IPS-18c (cell line): Measurements from ENCODE around the gene WDPCP.
A peak's percentile ranks its signal among the peaks of the same experiment; 100 is the strongest.
"Not testable (repeated sequence)": the region's sequence is repeated elsewhere in the genome, so short reads cannot be mapped to it uniquely, and the experiment has no call there.

ENCODE experiments used
- H3K4me3 ChIP-seq: 2 replicates; pipeline ENCODE4 v1.7.0; 2013; ENCODE audit warnings: low read depth, mild to moderate bottlenecking, low read length, moderate library complexity; ENCODE audit not compliant: insufficient read depth
- H3K9me3 ChIP-seq: one replicate; pipeline ENCODE4 v1.6.1; 2013; ENCODE audit warnings: mild to moderate bottlenecking, low read length, moderate library complexity; ENCODE audit not compliant: control insufficient read depth, insufficient read depth

The WDPCP gene

DNA sequence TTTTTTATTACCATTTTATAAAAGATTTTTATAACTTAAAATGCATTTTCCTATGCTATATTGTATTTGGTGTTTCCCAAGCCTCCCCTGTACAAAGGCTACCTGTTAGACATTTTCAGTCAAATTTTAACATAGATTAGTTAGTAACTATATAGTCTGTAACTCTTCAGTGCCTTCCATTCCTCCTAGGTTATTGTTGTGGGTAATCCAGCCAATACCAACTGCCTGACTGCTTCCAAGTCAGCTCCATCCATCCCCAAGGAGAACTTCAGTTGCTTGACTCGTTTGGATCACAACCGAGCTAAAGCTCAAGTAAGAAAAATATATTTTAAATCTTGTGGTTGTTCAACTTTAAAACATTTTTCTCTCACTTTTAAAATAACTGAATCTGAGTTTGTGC is 10.7 kb upstream of the WDPCP start:
- Histone ChIP-seq H3K4me3 (no peak overlapping the region), H3K9me3 (peaks cover 2% of the 10 kb centered on the region)

DNA sequence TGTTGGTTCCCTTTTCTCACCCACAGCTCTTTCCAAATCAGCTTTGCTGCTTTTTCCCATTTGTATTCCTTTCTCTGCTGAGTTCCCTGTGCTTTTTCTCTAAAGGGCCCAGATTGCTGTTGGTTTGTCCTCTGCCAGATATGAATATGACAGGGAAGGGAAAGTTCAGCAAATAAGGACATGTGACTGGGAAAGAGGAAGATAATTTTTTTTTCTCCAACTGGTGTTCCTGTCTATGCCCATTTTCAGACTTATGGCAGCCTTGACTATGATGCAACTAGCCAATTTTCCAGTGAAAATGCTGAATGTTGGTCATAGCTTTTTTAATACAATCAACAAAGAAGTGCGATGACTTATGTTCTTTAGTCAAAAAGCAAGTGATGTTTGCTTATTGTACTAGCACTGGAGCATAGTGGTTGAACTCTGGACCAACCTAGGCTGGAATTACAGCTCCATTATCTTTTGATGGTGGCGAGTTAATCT is 8.2 kb upstream of the WDPCP start:
- Histone ChIP-seq H3K4me3 (no peak overlapping the region), H3K9me3 (no peaks in the 10 kb centered on the region)

DNA sequence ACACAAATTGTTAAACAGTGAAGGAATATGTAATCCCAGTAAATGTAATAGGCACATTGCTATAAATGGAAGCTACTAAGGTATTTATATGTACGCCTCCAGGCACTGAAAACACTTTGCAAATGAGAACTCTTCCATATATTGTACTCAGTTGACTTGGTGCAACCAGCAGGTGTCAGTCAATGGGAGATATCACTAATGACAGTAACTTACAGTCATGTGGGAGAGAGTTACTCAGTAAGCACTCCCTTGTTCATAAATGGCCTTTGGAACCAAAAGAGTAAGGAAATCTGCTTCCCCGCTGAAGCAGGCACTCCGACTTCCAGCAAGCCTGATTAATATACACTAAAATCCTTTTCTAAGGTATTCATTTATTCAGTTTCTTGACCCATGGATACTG is 6.4 kb upstream of the WDPCP start:
- Histone ChIP-seq H3K9me3 (no peaks in the 10 kb centered on the region), H3K4me3 (no peak overlapping the region)

DNA sequence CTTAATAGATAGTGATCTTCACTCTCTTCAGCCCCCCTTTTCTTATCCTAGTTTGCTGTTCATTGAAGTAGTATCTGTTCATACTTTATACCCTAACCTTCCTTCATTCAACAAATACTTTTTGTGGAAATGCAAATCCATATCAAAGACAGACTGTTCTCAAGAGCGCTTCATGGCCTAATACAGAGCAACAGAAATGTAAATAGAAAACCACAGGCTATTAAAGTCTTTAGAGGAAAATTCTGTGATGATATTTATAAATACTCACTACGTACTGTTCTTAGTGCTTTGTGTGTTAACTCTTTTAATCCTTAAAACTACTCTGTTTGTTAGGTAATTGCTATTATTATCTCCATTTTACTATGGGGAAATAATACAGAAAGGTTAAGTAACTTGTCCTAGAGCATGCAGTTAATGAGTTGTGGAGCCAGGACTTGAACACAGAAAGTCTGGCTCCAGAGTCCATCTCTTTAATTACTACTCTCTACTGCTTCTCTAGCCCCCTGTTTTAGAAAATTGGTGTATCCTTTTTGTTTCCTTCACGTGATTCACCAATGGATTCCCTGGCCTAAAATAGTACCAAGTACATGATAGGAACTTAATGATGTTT is 3.4 kb upstream of the WDPCP start:
- Histone ChIP-seq H3K4me3 (no peak overlapping the region), H3K9me3 (no peaks in the 10 kb centered on the region)

DNA sequence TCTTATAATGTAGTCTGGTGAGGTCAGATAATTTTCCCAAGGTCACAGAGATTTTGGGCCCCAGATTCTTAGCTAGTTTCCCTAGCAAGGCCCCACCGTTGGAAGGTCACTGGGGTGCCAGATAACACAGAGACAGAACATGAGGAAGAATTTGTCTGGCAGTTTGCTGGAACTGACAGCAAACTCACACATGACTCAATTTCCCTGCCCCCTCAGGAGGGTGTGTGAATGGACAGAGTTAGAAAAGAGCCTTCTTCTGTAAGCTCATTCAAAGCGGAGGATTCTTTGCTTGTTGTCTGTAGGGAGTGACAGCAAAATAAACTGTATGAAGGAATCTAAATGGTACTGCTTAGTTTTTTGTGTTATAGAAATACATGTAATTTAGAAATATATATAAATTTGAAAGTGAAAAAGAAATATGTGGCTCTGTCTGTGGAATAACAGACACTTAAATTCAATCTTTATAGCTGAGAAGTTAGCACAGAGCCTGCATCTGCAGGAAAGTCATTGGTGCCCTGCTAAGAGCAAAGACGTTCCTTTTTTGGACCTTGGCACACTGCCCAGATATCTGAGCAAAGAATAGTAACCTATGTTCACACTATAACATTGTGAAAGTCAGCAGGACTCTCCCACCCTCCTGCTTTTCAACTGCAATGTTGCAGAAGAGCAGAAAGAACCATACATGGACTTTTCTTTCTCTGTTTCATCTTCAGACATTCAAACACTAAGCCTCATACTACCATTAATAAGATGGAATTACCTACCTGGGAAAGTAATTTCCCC is 2.5 kb upstream of the WDPCP start:
- no peaks in the 10 kb centered on the region for H3K9me3 ChIP-seq
- no peak overlapping the region; the same call in 1 of the 2 replicates for H3K4me3 ChIP-seq

DNA sequence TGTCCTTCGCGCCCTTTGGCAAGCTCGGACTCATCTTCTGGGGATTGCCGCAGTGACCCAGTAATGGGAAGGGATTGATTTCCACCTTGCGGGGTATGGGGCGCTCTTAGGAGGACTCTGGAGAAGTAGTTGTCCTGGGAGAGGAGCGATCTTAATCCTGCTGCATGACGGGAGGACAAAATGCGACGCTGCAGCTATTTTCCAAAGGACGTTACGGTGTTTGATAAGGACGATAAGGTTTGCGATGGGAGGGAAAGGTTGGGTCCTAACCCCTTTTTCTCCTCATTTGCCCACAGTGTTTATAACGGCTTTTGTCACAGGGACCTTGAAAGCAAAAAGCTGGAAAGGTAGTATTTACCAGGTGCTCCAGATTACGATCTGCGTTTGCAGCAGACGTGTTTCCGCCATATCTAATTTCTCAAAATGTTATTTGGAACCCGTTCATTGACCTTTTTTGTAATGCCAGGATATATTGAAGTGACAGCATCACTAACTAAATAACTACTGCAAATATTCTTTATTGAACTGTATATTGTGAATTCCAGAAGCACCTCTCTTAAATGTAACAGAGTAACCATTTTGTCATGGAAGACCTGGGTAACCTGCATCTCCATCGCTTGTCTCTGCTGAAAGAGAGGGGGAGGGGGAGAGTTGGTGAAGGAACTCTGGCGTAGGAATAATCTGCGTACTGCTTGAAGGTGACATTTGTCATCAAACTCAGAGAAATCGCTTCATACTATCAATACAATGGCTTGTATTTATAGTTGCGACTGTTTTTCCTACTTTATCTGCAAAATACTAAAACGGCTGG is 1.1 kb upstream of the WDPCP start:
- Histone ChIP-seq H3K4me3 (peak overlapping the region; percentile 89), H3K9me3 (no peaks in the 10 kb centered on the region)

DNA sequence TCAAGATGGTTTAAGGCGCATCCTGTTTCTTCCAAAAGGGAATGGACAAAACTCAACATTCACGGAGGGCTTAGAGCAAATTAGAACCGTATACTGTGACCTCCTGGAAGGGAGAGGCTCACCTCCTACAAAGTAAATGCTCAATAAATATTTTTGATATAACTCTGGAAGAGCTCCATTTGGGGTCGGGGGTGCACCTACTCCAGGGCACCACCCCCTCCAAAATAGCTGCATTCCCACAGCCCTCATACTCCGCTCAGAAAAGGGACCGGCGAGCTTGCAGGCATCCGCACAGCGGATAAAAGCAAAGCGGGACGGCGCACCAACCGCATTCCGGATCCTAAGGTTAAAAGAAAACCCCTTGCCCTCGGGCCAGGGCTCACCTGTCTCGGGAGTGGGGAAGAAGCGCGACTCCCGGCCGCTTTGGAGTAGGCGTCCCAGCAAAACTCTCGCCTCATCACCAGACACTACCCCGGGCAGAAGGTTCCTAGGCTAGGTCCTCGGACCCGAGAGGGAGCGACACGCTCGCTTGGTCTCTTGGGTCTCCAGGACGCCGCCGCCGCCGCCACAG is 378 bp downstream of the WDPCP start:
- peak overlapping the region; percentile 91 for H3K4me3 ChIP-seq

DNA sequence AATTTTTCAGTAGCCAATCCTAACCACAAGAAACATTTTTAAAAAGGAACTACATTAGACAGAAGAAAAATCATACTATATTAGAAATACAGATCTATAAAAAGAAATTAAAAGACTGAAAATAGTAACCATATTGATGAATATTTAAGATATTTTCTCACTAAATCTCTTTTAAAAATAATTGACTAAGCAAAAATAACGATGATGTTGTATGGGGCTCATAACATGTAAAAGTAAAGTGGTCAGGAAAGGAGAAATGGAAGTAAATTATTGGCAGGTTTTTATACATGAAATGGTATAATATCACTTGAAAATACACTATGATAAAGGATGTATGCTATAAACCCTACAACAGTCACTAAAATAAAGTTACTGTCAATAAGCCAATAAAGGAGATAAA is 5.4 kb downstream of the WDPCP start:
- H3K9me3 ChIP-seq = no peaks in the 10 kb centered on the region
- no peak overlapping the region for H3K4me3 ChIP-seq

More for the DNA sequence above, 378 bp downstream of the WDPCP start:
- H3K9me3 ChIP-seq = no peaks in the 10 kb centered on the region

DNA sequence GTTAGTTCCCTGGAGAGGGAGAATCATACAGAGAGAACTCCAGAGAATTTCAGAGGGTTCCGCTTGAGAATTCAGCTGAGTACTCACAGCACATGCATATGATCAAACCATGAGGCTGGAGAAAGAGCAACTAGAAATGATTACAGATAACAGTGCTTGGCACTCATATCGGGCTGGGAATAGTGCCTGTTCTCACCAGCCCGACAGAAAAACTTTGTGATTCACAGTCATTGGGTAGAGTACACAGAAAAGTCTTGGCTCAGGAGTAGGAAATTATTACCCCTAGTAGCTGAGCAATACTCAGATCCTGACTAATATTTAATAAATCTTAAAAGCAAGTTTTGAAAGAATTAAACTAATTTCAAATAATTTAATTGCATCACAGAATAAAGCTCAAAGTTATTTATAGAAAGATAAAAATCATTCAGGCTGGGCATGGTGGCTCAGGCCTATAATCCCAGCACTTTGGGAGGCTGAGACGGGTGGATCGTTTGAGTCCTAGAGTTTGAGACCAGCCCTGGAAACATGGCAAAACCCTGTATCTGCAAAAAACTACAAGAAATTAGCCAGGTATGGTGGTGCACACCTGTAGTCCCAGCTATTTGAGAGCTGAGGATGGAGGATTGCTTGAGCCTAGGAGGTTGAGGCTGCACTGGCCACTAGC is 6.8 kb downstream of the WDPCP start:
- H3K9me3 ChIP-seq = no peaks in the 10 kb centered on the region
- no peak overlapping the region for H3K4me3 ChIP-seq

DNA sequence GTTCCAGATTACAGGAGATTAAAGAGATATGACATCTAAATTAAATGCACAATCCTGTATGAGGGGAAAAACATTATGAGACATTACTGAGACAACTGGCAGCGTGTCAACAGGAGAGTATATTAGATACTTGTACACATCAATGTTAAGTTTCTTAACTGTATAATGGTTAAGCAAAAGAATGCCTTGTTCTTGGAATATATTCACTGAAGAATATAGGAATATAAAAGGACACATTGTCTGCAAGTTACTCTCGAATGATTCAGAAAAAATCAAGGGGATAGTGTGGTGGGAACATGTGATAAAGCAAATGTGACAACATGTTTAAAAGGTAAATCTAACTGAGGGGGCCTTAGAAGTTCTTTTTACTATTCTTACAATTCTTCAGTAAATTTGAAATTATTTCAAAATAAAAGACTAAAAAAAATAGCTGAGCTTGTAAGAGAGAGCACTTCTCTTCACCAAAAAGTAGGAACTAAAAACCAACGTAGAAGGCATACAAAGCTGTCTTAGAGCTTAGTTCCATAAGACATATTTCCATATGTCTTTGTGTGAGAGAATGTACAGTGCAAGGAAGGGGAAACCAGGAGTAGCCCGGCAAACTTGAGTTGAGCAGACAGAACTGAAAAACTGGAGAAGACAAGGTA is 7.5 kb downstream of the WDPCP start:
- no peaks in the 10 kb centered on the region for H3K9me3 ChIP-seq

DNA sequence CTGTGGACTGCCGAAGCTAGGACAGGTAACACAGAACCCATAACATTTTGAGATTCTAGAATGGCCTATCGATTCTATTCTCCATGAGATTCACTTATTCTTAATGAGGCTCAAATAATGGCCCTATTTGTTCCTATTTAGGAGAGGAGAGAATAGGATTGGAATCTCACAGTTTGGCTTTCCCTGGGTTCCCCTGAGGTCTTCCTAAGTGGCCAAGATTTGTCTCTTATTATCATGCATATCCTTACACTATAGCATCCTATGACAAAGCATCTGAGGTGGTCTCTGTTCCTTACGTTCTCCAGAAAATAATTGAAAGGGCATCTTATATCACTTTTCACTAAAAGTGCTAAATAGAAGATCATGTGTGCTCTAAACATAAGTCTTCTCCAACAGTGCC is 9.5 kb downstream of the WDPCP start:
- Histone ChIP-seq H3K4me3 (no peak overlapping the region), H3K9me3 (no peaks in the 10 kb centered on the region)

More for the DNA sequence above, 7.5 kb downstream of the WDPCP start:
- H3K4me3 ChIP-seq = no peak overlapping the region

DNA sequence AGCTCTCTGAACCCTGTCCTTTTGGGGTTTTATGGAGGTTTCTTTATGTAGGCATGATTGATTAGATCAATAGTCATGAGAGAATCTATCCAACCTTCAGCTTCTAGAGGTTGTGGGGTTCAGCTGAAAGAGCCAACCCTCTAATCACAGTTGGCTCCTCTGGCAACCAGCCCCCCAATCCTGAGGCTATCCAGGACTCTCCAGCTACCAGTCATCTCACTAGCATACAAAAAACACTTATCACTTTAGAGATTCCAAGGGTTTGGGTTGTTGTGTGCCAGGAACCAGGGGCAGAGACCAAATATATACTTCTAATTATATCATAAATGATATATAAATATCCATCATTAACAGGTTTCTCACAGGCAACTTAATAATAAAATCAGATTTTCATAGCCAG is 11.7 kb downstream of the WDPCP start:
- no peak overlapping the region for H3K4me3 ChIP-seq
- H3K9me3 ChIP-seq = no peaks in the 10 kb centered on the region

DNA sequence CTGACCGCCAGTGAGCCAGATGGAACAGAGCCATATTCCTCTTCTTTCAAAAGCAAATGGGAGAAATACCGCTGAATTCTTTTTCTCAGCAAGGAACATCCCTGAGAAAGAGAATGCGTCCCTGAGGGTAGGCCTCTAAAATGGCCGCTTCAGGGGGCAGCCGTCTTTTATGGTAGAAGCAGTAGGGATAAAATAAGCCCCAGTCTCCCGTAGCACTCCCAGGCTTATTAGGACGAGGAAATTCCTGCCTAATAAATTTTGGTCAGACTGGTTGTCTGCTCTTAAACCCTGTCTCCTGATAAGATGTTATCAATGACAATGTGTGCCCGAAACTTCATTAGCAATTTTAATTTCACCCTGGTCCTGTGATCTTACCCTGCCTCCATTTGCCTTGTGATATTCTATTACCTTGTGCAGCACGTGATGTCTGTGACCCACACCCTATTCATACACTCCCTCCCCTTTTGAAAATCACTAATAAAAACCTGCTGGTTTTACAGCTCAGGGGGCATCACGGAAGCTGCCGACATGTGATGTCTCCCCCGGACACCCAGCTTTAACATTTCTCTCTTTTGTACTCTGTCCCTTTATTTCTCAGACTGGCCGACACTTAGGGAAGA is 14.4 kb downstream of the WDPCP start:
- H3K9me3 ChIP-seq, H3K4me3 ChIP-seq: not testable (repeated sequence)

DNA sequence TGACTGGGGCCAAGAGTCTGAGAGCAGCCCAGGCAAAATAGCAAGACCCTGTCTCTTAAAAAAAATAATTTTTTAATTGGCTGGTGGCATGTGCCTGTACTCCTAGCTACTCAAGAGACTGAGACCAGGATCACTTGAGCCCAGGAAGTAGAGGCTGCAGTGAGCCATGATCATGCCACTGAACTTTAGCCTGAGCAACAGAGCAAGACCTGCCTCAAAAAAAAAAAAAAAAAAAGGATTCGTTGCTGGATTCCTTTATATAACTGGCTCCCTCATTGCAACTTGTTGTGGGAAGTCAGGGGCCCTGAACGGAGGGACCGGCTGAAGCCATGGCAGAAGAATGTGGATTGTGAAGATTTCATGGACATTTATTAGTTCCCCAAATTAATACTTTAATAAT is 15.3 kb downstream of the WDPCP start:
- not testable (repeated sequence) for H3K4me3 ChIP-seq, H3K9me3 ChIP-seq

DNA sequence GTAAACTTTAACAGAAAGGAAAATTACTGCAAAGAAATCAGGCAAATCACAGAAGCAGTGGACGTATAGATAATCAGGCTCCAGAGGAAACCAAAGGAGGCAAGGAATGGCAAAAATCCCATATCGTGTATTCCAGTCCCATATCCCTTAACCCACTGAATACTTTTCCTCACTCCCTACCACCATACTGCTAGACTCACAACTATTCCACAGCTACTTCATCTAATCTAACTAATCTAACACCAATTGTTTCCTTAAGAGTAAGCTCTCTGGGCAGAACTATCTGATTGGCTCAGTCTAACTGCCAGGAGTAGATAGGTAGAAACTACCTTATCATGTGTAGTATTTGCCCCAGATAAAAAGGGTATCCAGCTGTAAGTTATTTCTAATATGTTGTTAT is 16.3 kb downstream of the WDPCP start:
- Histone ChIP-seq H3K4me3 (no peak overlapping the region), H3K9me3 (no peaks in the 10 kb centered on the region)

DNA sequence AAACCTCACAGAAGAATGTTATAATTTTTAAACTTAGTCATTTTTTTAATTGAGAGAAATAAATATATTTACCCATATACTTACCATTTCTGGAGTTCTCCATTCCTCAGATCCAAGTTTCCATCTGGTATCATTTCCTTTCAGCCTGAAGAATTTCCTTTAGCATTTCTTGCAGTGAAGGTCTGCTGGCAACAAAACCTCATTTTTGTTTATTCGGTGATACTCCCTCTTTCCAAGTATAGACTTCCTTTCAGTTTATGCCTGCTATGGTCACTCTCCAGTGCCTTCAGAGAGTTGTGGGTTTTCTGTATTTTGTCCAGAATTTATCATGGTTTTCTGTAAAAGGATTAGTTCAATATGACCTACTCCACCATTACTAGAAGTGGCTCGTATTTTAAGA is 17.0 kb downstream of the WDPCP start:
- H3K4me3 ChIP-seq = no peak overlapping the region
- H3K9me3 ChIP-seq = no peaks in the 10 kb centered on the region
